RPMI8226 (cell line): ENCODE measurements around the gene ZFYVE21.
A peak's percentile ranks its signal among the peaks of the same experiment; 100 is the strongest.

Experiments
- DNase-seq: peaks from one replicate; pipeline ENCODE4 v3.0.0-alpha.2; 2015

ZFYVE21 gene

DNA sequence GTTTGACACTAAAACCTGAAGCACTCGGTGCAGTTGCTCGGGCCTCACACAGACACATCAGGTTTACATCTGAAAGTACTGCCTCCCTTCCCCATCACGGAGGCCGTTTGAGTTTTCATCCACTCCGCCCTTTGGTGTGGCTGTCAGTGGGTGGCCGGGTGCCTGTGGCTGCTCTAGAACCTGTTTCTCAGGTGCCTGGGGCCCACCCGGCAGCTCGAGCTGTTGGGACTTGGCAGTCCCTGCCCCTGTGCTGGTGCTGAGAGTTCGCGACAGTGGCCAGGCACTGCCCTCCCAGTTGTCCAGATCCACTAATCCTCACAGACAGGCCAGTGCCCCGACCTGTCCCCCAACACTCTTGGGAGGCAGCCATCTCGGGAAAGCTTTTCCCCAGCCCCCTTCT is 22.7 kb upstream of the ZFYVE21 start:
- no peak for DNase-seq

DNA sequence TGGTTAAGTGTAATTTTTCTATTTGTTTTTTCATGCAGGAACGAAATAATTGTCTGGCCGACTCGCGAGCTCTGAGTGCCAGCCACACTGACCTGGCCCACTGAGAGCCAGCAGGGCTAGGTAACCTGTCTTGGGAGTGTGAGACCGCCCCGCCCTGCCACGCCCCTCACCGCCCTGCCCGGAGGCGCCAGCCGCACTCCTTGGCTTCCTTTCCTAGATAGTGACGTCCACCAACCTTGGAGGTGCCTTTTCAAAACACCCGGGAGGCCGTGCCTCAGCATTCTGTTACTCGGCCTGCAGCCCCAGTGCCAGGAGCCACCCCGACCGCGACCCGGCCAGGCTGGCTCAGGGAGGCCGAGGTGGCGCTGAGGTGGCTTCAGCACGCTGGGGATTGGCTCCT is 22.1 kb upstream of the ZFYVE21 start:
- DNase-seq = no peak

DNA sequence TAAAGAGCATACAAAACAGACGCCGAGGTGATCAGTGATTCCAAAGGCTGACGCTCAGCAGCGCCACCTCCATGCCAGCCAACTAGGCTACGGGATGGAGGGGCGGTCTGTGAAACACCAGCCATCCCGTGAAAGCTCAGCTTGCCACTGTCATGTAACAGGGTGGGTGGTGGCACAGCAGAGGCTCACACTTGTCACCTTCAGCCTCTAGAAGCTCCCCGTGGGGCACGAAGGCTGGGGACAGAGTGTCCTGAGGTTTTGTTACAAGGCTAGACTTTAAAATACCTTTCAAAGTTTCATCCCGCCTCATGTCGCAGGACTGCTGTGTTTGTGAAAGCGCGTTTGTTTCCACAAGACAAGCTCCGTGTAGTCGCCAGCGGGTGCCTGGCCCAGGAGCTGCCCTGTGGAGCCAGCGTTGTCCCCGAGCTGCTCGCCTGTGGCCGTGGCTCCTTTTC is 21.0 kb upstream of the ZFYVE21 start:
- DNase-seq = no peak

DNA sequence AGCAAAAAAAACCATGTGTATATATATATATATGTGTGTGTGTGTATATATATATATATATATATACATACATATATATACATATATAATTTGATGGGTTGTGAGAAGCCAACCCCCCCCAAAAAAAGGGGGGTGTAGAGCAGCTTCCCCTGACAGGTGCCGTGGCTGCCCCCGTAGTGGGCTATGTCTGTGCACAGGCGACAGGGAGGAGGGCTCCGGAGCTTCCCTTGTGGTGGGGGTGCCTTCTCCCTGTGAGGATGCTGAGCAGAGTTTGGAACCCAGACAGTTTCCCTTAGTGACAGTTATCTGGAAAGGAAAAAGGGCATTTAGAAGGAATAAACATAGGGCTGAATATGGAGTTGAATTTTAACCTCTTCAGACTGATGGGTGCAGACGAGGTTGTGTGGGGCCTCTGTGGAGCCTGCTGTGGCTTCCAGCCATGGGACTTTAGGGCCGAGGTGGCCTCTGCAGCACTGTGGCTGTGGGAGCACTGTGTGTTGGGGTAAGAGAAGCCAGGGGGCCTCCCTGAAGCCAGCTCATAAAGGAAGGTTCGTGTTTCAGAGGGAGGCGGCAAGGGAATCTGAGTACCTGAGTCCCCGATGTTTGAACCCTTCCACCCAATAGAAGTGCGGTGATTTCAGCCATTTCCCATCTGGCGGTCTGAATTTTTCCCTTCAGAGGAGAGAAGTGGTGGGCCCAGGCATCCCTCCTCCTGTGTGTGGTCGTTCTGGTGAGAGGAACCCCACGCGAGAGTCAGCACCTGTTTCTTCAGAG is 20.1 kb upstream of the ZFYVE21 start:
- no peak for DNase-seq

DNA sequence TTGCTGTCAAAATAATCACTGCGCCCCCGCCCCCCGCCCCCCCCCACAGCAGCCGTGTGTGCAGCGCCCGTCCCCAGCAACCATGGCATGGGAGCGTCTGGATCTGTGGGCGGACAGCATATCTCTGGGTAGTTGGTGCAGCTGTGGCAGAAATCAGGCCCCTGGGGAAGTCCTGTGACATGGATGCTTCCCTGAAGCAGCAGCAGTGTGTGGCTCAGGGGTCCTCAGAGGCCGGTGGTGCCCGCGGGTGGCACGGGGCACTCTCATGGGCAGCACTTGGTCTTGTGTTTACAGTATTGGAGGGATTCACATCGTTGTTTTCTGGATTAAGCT is 19.6 kb upstream of the ZFYVE21 start:
- no peak for DNase-seq

DNA sequence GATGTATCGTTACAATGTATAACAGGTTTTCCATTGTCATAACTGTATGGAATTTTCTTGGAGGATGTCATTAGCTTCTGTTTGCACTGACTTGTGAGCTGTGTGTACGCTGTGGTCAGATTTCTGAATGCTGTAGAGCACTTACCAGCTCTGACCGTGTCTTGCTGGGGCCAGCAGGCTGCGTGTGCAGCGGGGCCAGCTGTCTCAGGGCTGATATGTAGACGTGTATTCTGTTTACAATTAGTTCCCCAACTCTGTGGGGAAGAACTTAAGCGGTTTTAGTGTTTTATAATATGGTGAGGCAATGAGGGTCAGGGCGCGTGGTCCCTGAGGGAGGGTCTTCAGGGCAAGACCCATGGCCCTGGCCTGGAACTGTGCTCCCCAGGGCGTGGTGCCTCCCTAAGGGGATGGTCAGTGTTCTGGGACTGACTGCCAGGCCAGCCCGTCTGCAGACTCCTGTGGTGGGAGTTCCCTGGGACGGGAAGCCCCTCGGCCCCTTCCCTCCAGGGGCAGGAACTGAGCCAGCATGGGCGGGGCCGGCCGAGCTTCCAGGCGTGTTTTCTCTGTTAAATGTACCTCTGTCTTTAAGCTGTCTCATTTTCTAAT is 19.0 kb upstream of the ZFYVE21 start:
- DNase-seq = no peak

DNA sequence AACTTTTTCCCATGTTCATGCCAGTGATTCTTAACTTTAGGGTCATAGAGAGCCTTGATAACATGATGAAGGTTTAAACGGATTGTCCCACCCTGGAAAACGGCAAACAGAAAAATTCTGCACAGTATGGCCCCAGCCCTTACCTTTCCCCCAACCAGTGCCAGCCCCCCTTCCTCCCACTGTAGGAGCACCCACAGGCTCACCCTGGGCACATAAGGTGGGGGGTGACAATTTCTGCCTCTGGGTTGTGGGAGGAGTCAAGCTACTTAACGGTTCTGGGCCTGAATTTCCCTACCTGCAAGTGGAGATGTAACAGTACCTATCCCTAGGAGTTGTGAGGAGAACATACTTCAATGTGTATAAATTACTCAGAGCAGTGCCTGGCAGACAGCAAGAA is 18.4 kb upstream of the ZFYVE21 start:
- no peak for DNase-seq

DNA sequence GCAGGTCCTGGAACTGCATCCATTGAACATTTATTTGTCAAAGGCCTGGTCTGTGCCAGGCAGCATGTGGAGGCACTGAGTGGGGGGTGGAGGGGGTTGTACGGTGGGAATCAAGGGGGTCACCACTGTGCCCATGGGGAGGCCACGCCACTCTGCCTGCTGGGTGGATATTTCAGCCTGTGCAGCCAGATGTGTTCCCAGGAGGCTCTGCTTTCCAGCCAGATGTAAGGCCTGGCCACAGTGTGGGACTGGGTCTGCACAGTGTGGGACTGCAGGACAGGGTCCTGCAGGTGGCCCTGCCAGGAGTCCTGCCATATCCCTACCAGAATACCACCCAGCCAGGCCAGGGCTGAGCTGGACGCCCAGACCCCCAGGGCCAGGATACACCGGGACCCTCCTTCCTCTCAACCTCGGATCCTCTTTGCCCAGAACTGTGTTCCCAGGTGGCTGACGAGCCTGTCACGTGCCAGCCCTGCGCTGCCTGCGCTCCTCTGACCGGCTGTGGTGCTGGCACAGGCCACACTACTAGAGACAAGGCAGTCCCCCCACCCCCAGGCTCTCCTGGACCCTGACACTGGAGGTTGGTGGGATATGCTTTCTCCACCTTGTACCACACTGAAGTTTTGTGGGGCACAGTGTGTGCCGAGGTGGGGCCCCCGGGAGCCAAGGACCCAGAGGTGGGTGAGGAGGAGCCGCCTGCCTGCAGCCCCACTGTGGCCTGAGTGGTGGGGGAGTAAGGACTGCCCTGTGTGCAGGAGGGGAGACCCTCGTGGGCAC is 17.8 kb upstream of the ZFYVE21 start:
- no peak for DNase-seq

DNA sequence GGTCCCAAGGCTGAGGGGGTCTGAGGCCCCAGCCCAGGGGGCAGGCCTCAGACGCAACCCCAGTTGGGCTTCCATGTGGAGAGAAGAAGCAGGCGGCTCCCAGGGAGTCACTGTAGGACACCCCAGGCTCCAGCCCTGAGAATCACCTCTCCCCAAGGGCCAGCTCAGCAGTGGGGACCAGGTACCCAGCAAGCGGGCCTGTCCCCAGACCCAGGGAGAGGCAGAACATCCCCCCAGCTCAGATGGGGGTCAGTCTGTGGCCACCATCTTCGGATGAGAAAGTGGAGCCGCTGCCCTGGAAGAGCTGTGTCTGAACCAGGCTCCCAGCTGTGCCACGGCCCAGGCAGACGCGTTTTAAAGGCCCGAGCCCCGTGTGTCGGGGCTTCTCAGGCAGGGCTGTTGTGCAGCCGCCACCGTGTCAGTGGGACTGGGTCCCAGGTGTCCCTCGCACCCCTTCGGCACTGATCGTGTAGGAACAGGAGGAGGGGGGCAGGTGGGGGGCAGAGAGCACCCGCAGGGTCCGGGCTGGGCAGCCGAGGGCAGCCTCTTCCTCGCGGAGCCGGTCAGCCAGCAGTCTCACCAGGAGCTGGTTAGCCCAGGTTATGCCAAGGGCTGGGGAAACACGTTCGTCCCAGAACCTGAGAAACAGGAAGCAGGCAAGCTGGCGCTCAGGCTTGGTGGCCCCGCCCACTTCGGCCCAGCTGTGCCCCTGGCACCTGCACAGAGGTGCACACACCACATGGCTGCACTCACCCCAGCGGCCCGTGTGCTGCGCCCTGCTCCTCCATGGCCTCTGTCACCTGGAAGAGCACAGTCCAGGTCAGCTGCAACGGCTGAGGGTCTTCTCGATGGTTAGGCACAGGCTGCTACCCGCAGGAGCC is 17.0 kb upstream of the ZFYVE21 start:
- peak; percentile 73 for DNase-seq

DNA sequence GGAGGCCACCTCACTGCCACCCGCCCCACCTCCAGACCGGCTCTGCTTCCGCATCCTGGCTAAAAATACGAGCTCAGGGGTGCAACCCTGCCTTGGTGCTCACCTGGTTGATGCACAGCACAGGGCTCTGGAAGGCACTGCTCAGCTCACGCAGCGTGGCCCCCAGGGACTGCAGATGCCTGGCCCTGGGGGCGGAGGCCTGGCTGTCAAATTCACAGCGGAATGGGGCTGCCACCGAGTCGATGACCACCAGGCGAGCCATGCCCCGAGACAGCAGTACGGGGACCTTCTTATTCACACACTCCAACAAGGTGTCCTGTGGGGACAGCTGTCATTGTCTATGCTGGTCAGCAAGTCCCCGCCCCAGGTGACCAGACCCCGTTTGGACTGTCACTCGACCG is 16.3 kb upstream of the ZFYVE21 start:
- DNase-seq = no peak

DNA sequence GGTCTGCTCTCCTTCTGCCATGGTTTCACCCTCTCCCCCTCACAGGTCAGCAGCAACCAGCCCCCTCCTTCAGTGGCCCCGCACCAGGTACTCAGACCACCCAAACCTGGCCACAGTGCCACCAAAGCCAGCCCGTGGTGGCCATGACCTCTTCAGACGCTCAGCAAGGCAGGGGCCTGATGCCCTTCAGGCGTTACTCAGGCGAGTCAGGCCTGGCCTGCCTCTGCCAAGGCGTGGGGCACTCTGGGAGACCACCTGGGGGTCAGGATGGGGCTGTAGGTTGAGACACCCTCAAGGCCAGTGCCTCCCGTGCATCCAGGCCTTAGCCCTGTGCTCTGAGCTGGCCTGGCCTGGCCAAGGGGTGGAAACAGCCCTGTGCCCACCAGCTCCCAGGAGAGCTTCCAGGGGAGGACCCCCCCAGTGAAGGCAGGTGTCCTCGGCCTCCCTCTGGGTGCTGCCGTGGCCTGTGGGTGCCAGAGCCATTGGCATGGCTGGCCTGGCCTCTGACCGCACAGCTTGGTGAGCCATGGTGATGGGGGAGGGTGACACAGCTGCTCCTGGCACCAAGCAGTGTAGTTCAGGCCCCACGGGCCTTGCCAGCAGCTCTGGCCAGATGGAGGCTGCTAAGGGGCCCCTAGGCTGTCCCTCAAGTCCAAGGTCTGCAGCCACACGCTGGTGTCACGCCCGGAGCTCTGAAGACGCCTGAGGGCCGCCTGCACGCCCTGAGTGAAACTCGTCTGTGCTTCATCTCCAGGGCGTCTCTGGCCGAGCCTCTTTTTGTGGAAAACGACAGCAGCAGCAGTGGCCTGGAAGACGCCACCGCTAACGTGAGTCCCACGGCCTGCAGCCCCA is 15.5 kb upstream of the ZFYVE21 start:
- no peak for DNase-seq

DNA sequence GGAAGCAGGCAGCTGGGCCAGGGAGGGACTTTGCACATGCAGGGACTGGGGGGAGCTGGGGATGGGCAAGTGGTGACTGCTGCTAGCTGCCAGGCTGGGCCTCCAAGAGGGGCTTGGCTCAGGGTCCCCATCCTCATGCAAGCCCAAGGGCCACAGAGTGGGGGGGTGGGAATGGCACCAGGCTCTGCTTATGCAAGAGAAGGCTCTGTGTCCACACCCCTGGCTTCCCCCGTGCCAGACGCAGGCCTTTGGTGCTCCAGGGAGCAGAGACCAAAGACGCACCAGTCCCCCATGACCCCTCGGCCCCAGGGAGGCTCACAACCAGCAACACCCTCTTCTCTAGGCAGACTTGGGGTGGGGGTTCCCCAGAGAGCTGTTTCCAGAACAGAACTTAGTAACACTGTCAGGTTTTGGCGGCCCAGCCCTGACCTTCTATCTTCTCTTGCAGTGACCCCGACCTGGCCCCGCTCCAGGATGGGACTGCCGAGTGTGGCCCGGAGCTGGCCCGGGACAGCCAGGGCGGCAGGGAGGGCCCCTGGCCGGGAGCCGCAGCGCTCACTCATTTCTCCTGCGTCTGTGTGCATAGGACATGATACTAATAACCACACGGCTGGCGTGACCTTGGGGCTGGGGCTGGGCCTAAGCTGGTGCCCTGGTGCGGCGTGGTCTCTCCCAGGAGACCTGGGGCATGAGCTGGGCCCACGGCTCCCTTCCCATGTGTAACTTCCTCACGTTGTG is 14.7 kb upstream of the ZFYVE21 start:
- DNase-seq = no peak

DNA sequence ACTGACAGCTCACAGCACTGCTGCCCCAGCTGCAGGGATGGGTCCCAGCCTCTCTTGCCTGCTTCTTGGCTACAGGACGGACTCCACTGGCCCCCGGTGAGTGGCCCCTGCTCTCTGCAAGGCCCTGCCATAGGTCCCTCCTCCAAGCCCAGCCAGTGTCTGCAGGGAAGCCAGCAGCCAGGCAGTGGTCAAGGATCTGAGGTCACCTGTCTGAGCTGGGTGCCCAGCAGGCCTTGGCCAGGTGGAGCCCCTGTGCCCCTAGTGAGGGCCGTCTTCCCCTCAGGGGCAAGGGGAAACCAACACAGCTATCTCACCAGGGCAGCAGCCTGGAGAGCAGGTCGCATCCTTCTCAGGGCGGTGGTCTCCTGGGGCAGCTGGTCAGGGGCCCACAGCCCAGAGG is 13.5 kb upstream of the ZFYVE21 start:
- DNase-seq = no peak

DNA sequence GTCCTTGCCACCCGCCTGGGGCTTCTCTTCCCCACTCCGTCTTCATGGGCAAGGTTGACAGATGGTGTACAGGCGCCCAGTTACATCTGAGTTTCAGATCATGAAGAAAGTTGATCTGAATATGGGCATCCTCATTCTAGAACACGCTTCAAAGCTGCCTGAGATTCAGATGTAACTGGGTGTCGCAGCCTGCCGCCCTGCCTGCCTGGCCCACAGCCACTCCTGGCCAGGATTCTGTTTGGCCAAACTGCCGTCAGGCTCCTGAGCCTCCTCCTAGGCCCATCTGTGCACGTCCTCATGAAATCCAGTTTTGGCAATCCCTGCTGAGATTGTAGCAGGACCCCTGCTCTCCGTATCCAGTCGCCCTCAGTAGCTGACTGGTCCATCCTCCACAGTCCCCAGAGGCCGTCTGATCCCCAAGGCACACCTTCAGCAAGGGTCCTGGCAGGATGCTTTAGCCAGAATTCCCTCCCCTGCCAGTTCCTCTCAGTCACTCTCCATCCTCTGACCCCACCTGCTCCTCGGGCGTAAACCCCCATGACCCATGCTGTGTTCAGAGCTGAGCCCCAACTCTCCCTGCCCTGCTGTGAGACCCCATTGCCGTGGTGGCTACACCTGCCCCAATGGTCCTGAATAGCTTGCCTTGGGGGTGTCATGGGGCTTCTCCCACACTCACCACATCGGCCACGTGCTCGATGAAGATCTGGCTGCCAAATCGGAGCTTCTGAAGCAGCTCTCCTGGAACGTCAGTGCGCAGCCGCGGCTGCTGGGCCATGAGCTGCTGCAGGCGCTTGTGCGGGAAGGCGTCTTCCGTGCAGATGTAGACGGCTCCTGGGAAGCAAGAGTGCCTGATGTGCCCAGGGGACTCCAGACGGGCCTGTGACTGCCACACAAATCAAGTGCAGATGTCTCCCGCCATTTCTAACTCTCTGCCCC is 12.8 kb upstream of the ZFYVE21 start:
- no peak for DNase-seq

DNA sequence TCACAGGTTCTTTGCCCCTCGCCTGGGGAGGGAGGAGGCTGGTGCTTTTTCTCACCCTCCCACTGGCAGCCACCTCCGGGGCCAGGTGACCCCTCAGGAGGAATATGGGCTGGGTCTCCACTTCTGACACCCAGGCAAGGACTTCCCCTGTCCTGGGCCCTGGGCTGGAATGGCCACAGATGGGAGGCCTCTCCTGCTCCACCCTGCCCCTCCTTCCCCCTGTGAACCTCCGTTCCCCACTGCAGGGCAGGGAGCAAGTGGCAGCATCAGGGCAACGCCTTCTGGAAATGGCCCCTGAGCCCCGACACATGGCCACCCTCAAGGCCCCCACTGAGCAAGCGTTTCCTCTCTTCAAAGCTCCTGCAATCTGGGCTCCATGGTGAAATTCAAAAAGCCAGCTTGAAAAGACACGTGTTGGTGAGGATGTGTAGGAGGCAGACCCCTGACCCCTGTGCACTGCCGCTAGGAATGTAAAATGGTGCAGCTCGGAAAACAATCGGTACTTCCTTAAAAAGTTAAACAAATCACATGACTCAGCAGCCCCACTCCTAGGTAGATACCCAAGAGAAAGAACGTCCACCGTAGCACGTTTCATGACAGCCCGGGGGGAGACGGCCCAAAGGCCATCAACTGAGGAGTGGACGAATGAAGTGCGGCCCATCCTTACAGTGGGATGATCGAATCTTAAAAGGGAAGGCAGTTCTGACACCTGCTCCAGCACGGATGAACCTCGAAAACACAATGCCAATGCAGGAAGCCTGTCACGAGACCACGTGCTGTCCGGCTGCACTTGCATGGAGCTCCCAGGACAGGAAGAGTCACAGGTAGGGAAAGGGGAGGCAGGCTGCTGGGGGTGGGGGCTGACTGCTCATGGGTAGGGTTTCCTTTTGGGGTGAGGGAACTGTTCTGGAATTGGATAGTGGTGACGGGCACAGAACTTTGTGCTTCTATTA is 11.9 kb upstream of the ZFYVE21 start:
- DNase-seq = no peak

DNA sequence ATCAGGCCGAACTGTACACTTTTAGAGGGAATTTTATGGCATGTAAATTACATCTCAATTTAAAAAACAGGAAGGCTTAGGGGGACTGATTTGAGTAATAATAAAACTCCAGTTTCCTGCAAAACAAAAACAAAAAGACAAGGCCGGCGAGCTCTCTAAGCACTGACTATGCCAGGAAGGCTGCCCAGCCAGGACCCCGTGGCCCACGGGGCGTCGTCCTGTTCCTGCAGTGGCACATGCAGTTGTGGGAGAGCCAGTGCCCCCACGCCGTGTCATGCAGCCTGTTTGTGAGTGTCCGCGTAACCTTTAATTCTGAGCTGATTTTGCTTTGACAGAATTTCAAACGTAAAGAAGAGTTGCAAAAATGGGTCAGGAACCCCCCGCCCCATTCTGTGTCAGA is 10.9 kb upstream of the ZFYVE21 start:
- no peak for DNase-seq

DNA sequence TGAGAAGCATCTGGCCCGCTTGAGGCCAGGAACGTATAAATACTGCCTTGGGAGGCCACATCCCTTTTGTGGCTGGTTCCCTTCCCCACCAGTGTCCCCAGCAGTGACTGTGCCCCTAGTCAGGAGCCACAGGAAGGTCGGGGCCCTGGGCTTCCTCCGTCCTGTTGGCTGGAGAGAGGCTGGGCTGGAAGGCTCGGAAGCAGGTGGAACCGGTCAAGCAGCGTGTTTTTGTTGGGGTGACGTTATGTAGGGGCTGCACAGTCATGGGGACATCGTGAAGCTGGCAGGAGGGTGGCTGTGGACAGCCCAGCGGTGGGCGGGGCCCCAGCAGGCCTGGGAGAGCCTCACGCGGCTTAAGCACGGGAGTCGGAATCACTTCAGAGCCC is 10.5 kb upstream of the ZFYVE21 start:
- DNase-seq = no peak

DNA sequence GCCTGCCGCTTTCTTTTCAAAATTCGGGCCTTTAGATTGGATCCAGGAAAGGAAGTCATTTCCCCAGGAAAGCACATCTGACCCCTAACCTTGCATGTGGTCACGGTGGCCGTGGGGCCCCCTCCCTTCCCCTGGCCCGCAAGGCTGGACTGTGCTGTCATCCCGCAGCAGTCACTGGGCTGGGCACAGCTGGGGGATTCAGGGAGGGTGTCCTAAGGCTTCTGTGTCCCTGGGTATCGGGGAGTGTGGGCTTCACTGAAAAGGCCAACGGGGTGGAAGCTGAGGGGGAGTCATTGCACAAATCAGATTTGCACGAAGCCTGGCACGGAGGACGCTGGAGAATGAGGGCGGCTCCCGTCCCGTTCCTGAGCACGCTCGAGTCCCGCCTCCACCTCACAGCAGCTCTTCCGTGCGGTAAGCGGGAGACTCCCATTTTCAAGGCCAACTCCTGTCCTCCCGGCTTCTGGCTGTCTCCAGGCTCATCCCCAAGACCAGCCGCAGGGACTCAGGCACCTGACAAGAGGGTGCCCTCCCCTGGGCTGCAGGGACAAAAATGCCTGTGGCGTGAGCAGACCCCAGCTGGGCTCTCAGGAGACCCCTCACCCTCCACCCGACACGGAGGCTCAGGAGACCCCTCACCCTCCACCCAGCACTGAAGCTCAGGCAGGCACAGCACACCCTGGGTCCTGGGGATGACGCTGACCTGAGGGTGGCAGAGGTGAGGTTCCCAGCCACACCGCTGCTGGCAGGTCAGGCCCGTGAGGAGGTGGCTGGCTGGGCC is 9.9 kb upstream of the ZFYVE21 start:
- no peak for DNase-seq
